DMS79 treated with DMSO at 0.1 percent for 48 hours (cell line): ENCODE results near the gene ZMYM4.

Source experiments
- DNase-seq: peaks from one replicate; lab custom pipeline; 2025; lab: John Stamatoyannopoulos, UW

Gene ZMYM4

GRCh38 chr1:35278886-35279554, 10.5 kb downstream of the ZMYM4 start:
- no peak for DNase-seq

GRCh38 chr1:35279555-35279904, 11.0 kb downstream of the ZMYM4 start:
- no peak for DNase-seq

DNA sequence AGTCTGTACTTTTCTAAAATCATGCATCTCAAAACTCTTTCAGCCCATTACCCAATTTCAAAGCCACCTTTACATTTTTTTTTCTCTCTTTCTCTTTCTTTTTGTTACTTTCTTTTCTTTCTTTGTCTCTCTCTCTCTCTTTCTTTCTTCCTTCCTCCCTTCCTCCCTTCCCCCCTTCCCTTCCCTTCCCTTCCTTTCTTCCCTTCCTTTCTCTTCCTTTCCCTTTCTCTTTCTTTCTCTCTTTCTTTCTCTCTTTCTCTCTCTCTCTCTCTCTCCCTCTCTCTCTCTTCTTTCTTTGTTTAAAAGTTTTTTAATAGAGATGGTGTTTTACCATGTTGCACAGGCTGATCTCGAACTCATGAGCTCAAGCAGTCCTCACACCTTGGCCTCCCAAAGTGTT, 11.5 kb downstream of the ZMYM4 start:
- DNase-seq = no peak

DNA sequence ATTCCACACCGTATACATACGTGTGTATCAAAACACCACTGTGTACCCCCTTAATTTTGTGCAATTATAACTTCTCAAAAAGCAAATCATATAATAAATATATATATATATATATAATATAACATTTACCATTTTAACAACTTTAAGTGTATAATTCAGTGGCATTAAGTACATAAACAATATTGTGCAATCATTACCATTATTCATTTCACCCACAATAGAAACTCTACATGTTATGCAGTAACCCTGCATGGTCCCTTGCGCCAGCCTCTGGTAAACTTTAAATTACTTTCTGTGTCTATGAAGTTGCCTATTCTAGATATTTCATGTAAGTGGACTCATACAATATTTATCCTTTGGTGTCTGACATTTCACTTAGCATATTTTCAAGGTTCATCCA, 13.1 kb downstream of the ZMYM4 start:
- DNase-seq = no peak

DNA sequence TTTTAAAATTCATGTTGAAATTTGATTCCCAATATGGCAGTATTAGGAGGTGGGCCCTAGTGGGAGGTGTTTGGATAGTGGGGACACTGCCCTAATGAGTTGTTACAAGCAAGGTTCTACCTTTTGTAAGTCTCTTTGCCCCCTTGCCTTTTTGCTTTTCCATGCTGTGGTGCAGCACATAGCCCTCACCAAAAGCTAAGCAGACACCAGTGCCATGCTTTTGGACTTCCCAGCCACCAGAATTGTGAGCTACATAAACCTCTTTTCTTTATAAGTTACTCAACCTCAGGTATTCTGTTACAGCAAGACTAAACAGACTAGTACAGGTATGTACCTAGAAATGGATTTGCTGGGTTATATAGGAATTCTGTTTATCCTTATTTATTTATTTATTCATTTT, 13.7 kb downstream of the ZMYM4 start:
- no peak for DNase-seq

- DNase-seq = no peak
These were observed 16.3 kb downstream of the ZMYM4 start for GRCh38 chr1:35284852-35285251.

DNA sequence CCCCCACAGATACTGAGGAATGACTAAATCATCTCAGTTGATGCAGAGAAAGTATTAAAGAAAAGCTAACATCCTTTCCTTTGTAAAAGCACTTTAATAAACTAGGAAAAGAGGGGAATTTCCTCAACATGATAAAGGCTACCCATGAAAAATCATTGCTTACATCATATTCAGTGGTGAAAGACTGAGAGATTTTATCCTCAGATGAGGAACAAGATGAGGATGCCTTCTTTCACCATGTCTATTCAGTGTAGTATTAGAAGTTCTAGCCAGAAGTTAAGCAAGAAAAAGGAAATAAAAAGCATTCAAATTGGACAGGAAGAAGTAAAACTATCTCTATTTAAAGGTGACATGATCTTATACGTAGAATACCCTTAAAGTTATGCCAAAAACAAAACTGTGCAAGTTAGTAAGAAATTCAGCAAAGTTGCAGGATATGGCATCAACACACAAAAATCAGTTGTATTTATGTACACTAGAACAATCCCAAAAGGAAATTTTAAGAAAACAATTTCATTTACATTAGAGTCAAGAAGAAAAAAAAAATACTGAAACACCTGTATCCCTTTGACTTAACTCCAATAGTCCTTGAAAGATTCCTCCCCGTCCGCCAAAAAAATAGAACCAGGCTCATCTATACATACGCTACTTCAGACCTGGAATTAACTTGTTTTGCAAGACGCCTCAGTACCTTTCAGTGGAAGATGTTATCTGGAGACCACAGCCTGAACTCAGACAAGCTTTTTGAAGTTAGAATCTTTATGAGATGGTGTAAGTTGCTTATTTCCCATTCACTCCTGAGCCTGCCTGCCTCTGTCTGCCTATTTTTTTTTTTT, 17.5 kb downstream of the ZMYM4 start:
- no peak for DNase-seq

GRCh38 chr1:35287807-35288640, 19.5 kb downstream of the ZMYM4 start:
- DNase-seq = no peak

DNA sequence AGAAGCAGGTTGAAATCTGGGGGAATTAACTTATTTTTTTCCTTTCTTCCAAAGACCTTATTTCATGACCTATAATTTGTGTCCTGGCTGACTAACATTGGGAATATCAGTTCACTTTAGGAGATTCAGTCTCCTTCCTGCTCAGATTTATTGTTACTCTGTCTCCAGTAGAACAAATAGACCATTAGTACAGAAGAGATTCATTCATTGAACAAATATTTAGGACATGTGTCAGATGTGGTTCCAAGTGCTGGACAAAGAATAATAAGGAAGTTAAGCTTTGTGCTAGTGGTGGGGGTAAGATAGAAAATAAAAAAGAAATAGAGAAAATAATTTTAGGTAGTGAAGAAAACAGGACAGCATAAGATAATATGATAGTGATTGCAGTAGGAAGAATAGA, 20.3 kb downstream of the ZMYM4 start:
- no peak for DNase-seq

DNA sequence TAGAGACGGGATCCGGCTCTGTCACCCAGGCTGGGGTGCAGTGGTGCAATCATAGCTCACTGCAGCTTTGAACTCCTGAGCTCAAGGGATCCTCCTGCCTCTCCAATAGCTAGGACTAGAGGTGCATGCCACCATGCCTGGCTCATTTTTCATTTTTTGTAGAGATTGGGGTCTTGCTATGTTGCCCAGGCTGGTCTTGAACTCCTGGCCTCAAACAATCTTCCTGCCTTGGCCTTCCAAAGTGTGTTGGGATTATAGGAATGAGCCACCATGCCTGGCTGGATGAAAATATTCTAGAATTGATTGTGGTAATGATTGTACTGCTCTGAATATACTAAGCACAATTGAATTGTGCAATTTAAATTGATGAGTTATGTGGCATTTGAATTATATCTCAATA, 21.9 kb downstream of the ZMYM4 start:
- DNase-seq = no peak

GRCh38 chr1:35294809-35295208, 26.3 kb downstream of the ZMYM4 start:
- no peak for DNase-seq

DNA sequence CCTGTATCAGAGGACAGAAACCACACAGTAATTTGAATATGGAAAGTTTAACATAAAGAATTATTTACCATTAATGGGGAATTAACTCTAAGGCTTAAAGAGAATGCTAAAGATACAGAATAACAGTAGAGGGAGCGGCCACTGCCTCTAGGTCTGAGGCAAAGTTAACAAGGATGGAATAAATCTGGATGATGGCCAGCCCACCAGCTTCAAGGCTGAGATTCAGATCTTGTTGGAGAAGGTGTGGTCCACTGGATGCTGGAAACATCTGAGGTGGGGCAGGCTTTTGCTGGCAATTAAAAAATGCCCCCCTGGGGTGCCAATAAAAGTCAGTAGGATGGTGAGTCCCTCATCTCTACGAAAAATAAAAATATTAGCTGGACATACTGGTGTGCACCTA, 29.4 kb downstream of the ZMYM4 start:
- no peak for DNase-seq

DNA sequence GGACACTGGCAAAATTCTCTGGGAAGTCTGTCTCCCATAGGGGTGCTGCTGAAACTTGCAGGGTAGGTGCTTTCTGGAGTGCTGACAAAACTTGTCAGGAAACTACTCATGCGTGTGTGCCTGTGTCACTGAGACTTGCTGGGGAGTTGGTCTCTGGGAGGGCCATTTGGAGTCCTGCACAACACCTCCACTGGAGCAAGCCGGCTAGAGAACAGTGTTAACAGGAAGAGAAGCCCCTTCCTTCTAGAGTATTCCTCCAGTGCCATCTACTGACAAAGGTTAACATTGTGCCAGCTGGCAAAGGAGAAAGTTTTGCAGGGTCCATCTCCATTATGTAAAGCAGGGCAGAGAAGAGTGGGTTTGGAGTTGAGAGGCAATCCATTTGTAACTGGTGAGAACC, 30.0 kb downstream of the ZMYM4 start:
- peak; percentile 41 for DNase-seq

DNA sequence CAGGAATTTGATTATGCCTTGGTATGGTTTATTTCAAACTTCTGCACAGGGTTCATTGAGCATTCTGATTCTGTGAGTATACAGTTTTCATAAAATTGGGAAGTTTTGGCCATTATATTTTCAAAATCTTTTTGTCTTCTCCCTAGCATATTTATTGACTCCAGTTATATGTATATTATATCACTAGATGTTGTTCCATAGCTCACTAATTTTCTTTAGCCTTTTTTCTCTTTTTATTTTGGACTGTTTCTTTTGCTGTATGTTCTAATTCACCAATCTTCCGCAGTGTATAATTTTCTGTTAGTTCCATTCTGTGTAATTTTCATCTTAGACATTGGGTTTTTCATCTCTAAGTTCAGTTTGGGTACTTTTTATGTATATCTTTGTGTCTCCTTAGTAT, 31.9 kb downstream of the ZMYM4 start:
- DNase-seq = no peak

DNA sequence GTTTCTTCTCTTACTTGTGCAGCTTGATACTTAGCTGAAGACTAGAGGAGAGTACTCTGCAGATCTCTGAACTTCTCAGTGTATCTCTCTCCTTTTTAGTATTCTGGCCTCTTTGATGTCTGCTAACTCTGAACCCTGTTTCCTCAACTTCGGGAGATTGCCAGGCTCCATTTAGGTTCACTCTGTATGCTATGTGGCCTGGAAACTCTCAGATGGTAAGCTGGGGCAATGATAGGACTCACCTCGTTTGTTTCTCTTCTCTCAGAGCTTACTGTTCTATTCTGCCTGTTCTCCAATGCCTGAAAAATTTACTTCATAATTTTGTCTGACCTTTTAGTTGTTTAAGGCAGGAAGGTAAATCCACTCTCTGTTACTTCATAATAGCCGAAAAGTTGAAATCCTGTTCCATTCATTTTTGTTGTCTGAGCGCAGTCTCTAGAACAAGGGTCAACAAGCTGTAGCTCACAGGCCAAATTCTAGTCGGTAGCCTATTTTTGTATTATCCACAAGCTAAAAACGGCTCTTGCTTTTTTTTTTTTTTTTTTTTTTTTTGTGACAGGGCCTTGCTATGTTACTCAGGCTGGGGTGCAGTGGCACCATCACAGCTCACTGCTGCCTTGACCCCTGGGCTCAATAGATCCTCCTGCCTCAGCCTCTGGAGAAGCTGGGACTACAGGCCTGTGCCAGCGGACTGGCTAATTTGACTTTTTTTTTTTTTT, 33.3 kb downstream of the ZMYM4 start:
- no peak for DNase-seq

- DNase-seq = no peak
These were observed 36.9 kb downstream of the ZMYM4 start for GRCh38 chr1:35305383-35305782.

- no peak for DNase-seq
These were observed 47.1 kb downstream of the ZMYM4 start for GRCh38 chr1:35315649-35316048.

DNA sequence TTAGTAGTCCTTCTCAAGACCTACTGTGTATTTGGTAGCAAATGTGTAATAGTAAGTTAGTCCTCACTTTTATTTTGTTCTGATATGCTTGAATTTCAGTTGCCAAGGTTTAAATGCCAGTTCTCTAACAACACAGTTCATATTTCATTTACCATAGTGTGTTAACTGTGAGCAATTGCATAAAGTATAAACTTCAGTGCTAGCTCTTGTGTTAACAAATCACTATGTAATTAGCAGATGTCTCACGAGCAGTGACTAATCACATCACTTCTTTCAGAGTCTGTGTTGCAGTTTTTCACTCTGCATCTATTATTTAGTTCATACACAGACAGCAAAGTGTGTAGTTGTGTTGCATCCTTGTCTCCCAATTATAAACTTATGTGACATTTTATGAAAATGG, 47.8 kb downstream of the ZMYM4 start:
- no peak for DNase-seq

- no peak for DNase-seq
These were observed 51.6 kb downstream of the ZMYM4 start for GRCh38 chr1:35319988-35320713.

DNA sequence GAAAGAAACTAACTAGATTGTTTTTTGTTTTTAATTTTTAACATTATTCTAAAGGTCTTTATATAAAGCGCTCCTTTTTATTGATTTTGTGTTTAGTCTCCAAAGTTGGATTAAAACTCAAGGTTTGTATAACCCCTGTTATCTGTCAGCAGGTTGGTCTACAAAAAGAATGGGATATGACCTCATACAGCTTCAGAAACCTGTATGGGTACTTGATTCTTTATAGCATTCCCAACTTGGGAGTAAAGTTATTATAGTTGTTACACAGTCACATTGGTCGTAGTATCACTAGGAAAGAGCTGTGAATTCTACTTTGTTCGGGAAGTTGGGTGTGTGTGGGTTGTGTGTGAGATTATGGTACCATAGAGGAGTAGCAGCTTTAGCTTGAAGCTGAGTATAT, 52.4 kb downstream of the ZMYM4 start:
- no peak for DNase-seq

- DNase-seq = no peak
These were observed 56.0 kb downstream of the ZMYM4 start for GRCh38 chr1:35324486-35324885.
